Measurements from ENCODE around the gene SLC2A13.

The SLC2A13 gene

GRCh38 chr12:39743655-39744054 is 362.2 kb downstream of the SLC2A13 start:
- no peak for DNase-seq (ENCODE audit: low spot score)

DNA sequence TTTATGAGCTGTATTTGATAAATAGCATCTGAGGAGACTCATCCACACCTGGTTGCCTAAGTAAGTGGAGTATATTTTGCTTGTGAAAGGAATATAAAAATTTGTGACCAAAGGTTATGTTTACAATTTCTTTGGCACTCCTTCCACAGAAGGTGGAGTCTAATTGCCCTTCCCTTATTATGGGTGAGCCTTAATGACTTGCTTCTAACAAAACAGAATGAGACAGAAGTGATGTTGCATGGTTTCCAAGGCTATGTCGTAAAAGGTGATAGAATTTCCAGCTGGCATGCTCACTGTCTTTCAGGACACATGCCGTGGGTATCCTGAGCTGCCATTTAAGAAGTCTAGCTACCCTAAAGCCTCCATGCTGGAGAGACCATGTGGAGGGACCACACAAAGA is 369.5 kb downstream of the SLC2A13 start:
- no peak for DNase-seq (ENCODE audit: low spot score)

GRCh38 chr12:39723831-39724230 is 382.1 kb downstream of the SLC2A13 start:
- no peak for DNase-seq (ENCODE audit: low spot score)

DNA sequence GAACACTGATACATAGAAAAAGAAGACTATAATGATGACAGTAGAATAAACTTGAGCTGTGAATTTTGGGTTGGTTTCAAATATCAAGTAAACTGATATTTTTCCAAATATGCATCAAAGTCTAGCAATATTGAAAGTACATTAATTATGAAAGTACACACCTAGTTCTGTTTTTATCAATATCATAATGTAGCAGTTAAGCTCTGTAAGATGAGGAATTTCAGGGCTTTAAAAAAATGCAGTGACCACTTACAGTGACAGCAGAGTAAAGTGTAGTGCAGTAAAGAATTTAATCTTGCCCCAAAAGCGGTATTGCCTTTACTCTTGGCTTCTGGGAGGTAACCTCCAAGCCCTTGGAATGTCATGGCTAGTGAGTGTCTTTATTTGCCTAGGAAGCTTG is 383.4 kb downstream of the SLC2A13 start:
- DNase-seq (ENCODE audit: low spot score) = no peak

DNA sequence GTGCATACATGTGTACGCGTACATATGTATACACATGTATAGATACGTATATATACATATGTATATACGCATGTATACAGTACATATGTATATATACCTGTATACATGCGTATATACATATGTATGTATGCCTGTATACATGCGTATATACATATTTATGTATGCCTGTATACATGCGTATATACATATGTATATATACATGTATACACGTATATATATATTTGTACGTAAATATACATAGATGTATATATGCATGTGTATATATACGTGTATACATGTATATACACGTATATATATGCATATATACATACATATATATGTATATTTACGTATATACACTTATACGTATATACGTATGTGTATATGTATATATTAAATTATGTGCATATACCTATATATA is 392.3 kb downstream of the SLC2A13 start:
- no peak for DNase-seq (ENCODE audit: low spot score)

DNA sequence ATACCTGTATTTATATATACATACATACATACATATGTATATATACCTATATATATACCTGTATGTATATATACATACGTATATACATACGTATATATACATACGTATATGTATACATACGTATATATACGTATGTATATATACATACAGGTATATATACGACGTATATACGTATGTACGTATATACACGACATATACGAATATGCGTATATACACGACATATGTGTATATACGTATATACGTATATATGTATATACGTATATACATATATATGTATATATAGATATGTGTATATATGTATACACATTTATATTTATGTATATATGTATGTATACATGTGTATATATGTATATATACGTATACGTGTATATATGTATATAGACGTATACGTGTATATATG is 393.5 kb downstream of the SLC2A13 start:
- no peak for DNase-seq (ENCODE audit: low spot score)
